Activated CD8-positive, alpha-beta memory T cell treated with anti-CD3 and anti-CD28 coated beads for 4 hours (primary cell): ENCODE data around the gene NUP93.
"Not testable (repeated sequence)": the region's sequence is repeated elsewhere in the genome, so short reads cannot be mapped to it uniquely, and the experiment has no call there.

Source experiments
- DNase-seq, 2 donors: peaks; one replicate each; pipeline ENCODE4 v3.0.0-alpha.2; 2020; ENCODE audit warnings: low read depth in 2 of 2

Gene NUP93

GRCh38 chr16:56870276-56870888, 140.5 kb downstream of the NUP93 start:
- no peak for DNase-seq

GRCh38 chr16:56871172-56871593, 141.3 kb downstream of the NUP93 start:
- no peak for DNase-seq

GRCh38 chr16:56872863-56873391, 143.0 kb downstream of the NUP93 start:
- no peak for DNase-seq

- DNase-seq, result no peak
Measured at GRCh38 chr16:56874800-56875199, 144.9 kb downstream of the NUP93 start.

GRCh38 chr16:56876048-56876447, 146.1 kb downstream of the NUP93 start:
- DNase-seq, result no peak

GRCh38 chr16:56877486-56878182, 147.7 kb downstream of the NUP93 start:
- no peak for DNase-seq

GRCh38 chr16:56878282-56878854, 148.4 kb downstream of the NUP93 start:
- DNase-seq, result no peak

GRCh38 chr16:56879276-56879675, 149.3 kb downstream of the NUP93 start:
- no peak for DNase-seq

GRCh38 chr16:56880176-56880575, 150.2 kb downstream of the NUP93 start:
- no peak for DNase-seq

- DNase-seq, result no peak
Measured at GRCh38 chr16:56880685-56881084, 150.8 kb downstream of the NUP93 start.

GRCh38 chr16:56882077-56882800, 152.3 kb downstream of the NUP93 start:
- DNase-seq, result no peak

- no peak for DNase-seq
Measured at GRCh38 chr16:56883586-56883985, 153.7 kb downstream of the NUP93 start.

GRCh38 chr16:56884026-56884582, 154.2 kb downstream of the NUP93 start:
- no peak for DNase-seq

GRCh38 chr16:56884929-56885328, 155.0 kb downstream of the NUP93 start:
- not testable (repeated sequence) for DNase-seq

GRCh38 chr16:56885446-56886162, 155.7 kb downstream of the NUP93 start:
- DNase-seq, result no peak

- no peak for DNase-seq
Measured at GRCh38 chr16:56886296-56886695, 156.4 kb downstream of the NUP93 start.

- no peak for DNase-seq
Measured at GRCh38 chr16:56886826-56887225, 156.9 kb downstream of the NUP93 start.

GRCh38 chr16:56888806-56889205, 158.9 kb downstream of the NUP93 start:
- no peak for DNase-seq

GRCh38 chr16:56889206-56889605, 159.3 kb downstream of the NUP93 start:
- no peak for DNase-seq

GRCh38 chr16:56891685-56892084, 161.8 kb downstream of the NUP93 start:
- DNase-seq, result no peak

- DNase-seq, result no peak
Measured at GRCh38 chr16:56892705-56893104, 162.8 kb downstream of the NUP93 start.
